HG03095 (cell line): ENCODE results near the gene ITPR1.

Experiments
- ATAC-seq: cut with Tn5 transposase; IDR thresholded peaks from one replicate; pipeline ENCODE4 v1.9.1; 2021; ENCODE audit warnings: moderate library complexity; ENCODE audit not compliant: unreplicated experiment

ITPR1 gene

DNA sequence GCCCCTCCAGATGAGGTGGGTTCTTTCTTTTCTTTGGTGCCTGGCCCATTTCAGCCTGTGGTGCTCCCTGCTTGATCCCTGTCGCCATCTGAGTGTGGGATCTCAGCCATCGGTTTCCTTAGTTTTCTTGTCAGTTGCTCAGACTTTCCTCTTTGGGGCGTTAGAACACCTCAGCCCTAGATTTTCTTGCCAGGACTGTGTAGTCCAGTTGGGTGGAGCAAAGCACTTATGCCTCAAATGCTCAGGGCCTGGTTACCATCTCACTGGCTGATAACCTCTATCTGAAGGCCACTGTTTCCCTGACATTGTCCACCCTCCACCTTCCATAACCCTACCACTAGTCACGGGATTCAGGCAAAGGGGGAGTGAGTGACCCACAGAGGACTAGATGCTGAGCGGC lies 277.4 kb downstream of the ITPR1 start:
- no peak for ATAC-seq

DNA sequence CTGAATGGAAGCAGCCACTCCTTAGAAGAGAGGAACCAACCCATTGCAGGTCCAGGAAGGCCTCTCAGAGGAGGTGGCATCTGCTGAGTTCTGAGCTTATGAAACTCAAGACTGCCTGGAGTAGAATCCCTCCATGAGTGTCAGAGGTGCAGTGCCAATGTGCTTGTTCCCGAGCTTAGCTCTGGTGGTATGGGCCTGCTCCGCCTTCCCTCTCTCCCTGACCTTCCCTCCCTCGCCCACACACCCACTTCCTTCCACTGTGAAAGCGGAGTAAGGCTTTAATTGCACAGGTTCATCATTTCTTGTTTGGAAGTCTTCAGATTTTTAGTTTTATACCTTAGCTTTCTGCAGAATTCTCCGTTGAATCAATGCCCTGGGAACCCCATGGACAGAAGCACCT lies 278.1 kb downstream of the ITPR1 start:
- no peak for ATAC-seq

DNA sequence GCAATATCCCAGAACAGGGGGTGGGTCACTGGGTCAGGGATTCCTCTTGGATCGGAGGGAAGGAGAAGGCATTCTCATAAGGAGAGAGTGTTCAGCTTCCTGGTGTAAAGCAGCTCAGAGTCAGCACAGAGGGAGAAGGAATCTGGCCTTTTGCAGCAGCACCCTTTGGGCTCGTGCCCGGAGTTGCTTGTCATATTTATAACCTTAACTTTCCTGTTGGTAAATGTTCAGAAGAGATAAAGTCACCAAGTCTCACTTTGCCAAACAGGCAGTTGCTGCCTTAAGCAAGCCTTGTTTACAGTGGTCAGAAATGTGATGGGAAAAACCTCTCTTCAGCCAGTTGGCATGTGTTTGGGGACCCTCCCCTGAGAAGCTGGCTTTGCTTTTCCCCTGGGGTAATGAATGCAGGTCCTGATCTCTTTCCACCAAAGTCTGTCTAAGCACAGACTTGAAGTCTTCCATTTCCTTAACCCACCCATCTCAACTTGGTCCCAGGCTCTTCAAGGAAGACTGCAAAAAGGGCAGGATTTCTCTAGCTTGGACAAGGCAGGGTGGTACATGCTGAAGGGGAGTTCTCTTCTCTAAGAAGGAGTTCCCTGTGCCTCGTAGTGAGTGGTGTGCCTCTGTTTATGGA lies 279.1 kb downstream of the ITPR1 start:
- ATAC-seq, result no peak

DNA sequence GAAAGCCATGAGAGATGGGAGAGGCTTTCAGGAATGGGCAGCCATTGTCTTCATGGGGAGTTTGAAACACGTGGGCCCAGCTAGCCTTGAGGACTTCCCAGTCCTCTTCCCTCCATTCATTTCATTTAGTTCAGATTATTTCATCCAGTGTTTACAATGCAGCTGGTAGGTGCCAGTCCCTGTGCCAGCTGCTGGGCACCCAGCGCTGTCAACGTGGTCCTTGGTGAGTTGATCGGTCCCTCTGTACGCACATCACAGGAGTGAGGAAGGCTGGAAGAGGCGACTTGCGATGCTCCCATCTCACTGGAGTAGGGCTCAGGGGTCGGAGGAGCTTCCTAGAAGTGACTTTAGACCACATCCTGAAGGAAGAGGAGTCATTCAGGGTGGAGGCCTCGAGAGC lies 279.7 kb downstream of the ITPR1 start:
- ATAC-seq, result no peak

- no peak for ATAC-seq
Observed at GRCh38 chr3:4773583-4773982, 280.4 kb downstream of the ITPR1 start.

GRCh38 chr3:4774531-4774930 lies 281.4 kb downstream of the ITPR1 start:
- no peak for ATAC-seq

DNA sequence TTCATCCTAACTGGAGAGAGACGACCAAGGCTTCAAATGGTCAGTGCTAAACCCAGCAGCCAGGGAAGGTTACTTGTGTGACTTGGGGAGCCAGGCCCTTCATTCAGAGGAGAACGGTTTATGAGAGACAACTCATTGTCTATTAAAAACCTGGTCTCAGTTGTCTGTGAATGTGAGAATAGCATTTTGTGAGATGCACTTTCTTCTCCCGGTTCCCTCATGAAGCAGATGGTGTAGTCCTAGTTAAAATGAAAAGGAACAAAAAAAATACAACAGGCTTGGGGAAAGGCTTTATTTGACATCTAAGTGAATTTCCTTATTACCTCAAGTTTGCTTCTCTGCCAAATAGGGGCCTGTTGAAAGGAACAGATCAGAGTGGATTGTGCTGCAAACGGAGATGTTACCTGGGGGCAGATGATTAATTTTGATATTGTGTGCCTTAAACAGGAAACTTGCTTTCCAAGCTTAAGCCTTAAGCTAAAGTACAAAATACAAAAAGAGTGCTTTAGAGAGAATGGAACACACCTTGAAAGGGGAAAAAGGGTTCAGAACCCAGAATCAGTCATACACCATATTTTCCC lies 283.3 kb downstream of the ITPR1 start:
- ATAC-seq, result peak; percentile 42

DNA sequence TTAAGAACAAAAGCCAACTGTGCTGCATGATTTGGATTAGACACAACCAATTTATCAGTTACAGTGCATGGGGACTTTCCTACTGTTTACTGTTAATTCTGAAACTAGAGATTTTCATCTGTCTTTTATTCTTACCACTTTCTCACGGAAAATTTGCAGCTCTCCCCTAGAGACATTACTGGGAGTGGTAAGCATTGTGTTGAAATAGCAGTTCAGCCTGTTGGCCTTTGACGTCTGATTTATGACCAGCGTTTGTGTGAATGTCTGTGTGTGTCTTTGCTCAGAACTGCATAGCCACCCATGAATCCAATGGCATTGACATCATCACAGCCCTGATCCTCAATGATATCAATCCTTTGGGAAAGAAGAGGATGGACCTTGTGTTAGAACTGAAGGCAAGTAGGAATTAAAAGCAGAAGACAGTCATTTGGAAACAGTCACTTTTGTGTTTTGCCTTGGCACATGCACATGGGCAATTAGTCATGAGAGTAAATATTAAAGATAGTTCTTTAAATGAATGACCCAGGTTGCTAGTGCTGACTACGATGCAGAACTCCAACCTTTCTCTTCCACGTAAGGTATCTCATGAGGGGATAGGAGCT lies 283.9 kb downstream of the ITPR1 start:
- ATAC-seq, result peak; percentile 88

DNA sequence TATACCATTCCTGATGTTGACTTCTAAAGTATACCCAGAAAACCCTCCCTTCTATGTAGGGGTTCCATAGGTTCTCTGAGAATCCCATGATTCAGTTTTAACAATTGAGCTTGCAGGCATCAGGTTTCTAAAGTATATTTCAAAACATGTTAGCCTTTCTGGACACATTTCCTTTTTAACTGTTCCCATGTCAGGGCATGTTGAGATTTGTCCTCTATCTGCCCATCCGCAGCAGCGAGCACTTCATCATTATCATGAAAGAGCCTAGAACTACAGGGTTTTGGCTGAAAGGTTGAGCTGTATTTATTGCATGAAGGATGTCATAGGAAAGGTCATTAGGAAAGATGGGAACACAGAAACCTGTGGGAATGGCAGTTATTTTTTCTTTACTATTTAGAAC lies 285.0 kb downstream of the ITPR1 start:
- ATAC-seq, result no peak

DNA sequence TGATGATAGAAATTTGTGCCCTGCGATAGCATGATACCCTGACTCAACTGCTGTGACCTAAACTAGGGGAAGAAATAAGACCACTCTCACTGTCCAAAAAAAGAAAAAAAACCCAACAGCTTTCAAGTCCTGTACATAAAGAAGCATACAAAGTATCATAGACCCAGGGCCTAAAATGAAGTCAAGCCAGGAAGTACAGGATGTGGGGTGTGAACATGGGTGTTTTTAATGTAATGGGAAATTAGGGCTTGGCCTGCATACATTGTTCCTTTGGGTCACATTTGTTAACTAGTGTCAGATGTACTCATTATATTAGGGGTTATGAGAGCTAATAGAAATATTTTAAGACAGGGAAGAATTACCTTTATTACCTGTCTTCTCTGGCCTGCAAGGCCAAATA lies 285.6 kb downstream of the ITPR1 start:
- ATAC-seq, result no peak

DNA sequence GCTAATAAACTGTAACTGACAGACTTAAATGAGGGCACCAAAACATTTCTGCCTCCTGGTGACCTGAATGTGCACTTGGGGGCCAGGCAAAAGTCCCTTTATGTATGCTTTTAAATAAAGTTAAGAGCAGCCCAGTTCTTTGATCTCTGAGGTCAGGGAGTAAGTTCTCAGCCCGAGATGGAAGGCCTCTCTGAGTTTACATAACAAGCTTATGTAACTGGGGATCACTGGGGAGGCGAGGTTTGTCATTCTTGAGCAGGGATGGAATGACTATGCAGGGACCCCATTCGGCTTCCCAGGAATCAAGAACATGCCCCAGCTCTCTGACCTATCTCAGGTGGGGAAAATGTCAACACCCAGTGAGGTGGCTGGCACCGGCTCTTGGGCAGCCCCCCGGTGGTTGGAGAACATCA lies 287.4 kb downstream of the ITPR1 start:
- ATAC-seq, result no peak

DNA sequence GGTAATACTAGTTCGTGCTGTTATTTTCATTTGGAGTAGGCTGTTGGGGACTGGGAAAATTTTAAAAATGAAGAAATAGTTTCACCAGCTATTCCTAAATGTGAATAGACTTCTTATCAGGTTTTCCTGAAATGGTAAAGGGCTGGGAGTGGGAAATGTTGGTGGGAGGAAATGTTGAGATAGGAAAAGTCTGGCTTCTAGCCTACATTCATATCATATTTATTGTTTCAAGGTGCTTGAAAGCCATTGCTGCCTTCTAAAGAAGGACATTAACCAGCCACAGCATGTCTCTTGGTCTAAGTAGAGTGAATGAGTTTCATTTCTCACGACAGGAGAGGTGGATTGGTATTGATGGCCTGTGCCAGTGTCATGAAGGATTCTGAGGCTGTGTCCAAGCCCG lies 288.9 kb downstream of the ITPR1 start:
- no peak for ATAC-seq

DNA sequence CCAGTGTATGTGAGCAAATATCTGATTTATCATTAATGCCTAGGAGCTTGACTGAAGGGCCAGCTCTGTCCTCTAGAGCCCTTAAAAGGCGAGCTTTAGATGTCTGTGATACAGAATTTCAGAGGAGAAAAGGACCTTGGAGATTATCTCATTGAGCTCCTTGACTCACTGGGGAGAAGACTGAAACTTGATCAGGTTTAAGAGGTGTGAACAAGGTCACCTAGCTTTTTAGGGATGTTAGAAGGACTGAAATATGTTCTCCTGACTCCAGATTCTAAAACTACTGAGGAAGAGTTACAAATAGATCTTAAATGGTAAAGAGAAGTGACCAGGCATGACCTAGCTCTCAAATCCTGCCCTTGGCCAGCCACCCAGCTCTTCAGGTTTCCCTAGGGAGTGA lies 292.4 kb downstream of the ITPR1 start:
- ATAC-seq, result no peak

DNA sequence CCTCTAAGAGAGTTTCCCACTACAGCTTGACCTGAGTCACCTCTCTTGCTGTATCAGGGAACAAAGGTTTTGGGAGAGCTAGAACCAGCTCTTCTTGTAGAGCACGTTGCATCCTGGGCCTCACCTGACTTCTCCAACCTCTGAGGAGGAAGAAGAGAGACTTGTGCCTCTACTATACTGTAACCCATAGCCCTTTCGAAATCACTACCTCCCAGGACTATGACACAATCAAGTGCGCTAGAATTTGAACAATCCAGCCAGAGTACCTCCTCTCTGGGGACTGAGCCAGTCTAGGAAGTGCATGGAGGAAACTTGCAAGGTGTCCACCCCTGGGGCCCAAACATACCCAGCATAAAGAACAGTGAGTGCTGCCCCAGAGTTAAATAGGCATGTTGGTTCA lies 293.3 kb downstream of the ITPR1 start:
- ATAC-seq, result no peak

DNA sequence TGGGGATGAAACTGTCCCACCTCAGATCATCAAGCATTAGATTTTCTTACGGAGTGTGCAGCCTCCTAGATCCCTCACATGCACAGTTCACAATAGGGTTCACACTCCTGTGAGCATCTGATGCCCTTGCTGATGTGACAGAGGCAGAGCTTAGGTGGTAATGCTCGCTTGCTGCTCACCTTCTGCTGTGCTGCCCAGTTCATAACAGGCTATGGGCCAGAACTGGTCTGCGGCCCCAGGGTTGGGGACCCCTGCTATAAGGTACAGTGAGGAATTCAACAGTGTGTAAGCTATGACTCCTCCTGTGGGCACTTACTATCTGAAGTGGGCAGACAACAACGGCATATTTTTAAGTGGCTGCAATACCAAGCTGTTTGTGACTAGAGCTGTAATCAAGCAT lies 298.2 kb downstream of the ITPR1 start:
- ATAC-seq, result no peak

DNA sequence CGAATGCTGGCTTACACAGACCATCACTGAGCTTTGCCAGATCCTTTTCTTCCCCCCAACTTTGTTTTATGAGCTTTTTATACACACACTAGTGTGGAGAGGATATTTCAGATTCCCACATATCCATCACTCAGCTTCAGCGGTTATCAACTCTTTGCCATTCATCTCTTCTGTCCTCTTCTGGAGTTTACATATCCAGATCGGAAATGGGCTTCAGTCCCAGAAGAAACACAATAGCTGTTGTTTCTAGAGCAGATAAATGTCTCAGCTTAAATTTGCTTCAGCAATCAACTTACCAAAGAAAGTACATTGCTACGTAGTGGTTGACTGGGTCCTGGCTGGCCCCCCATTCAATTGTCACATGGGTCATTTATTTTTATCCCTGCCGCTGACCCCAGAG lies 300.2 kb downstream of the ITPR1 start:
- no peak for ATAC-seq

DNA sequence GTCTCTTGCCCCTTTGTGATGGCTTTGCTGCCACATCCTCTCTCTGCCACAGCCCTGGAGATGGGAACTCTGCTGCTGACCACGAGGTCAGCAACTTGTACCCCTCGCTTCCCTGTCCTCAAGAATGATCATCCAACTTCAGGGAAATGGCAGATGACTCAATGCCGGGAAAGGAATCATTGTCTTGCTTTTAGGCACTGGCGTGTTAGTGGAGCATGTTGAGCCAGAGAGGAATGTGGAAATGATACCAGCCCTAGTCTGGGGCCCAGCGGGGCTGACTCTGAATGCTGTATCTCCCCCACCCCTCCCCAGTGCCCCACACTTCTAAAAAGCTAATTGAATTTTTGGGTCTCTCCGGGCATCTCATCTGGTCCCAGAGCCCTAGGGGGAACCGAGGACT lies 301.2 kb downstream of the ITPR1 start:
- no peak for ATAC-seq

GRCh38 chr3:4794798-4795197 lies 301.6 kb downstream of the ITPR1 start:
- no peak for ATAC-seq

DNA sequence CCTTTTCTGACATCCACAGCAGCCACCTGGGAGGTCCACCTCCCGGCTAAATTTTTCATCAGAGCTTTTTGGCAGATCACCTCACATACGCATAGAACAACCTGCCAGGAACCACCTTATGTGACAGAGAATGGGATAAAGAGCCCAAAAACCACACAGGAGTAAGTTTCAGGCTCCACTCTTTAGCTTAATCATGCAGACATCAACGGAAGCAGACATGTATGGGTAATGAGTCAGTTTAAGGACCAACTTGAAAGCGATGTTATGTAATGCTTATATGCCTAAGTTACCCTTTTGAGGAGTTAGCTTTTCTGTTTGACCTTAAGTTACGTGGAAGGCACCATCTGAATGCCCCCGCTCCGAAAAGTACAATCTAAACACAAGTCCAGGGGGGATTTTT lies 302.8 kb downstream of the ITPR1 start:
- ATAC-seq, result no peak

GRCh38 chr3:4797201-4797705 lies 304.1 kb downstream of the ITPR1 start:
- ATAC-seq, result no peak

DNA sequence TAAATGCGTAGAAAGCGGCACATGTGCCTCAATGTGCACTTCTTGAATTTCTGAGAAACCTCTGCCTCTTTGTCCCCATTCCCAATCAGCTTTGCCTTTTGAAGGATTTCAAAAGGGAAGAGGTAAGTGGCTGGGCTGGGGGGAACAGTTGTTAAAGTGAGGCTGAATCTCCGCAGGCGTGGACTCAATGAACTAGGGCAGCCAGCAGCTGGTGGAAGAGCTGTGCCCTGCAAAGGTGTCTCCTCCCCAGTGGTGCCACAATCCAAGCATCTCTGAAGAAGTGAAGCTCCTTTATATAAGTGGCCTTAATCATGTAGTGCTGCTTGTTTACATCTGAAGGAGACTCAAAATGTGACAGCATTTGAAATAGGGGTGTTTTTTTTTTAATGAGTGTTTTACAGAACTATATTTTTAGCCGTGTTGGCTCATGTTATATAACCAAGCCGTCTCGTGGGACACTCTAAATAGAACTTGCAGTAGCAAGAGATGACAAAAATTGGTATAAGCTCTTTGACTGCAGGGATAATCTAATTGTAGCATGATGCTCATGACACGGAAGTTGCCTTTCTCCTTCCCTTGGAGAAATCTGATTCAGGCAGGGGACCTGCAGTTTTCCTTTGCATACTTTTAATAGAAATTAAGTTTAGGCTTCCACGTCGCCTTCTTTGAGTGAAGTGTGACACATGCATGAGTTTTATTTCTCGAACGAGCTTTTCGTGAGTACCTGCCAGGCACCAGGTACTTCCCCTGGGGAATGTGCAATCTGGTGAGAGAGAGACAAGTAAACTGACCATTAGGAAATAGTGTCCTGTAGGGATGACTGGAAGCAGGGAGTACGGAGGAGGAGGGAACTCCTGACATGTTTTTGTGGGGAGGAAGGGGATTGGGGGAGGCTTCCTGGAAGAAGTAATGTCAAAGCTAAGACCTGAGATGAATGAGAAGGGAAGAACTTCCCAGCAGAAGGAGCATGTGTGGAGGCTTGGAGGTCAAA lies 306.4 kb downstream of the ITPR1 start:
- no peak for ATAC-seq
